ENCODE measurements around the gene SLC41A3.
A peak's percentile ranks its signal among the peaks of the same experiment; 100 is the strongest.

Gene SLC41A3

GRCh38 chr3:126119008-126119675, 35.2 kb upstream of the SLC41A3 start:
- DNase-seq, result no peak

- DNase-seq, result no peak
These were observed 34.7 kb upstream of the SLC41A3 start for GRCh38 chr3:126118591-126118990.

GRCh38 chr3:126117786-126118185, 33.9 kb upstream of the SLC41A3 start:
- DNase-seq, result no peak

- DNase-seq, result no peak
These were observed 33.3 kb upstream of the SLC41A3 start for GRCh38 chr3:126117212-126117611.

GRCh38 chr3:126116526-126116925, 32.6 kb upstream of the SLC41A3 start:
- no peak for DNase-seq

GRCh38 chr3:126114443-126115386, 30.8 kb upstream of the SLC41A3 start:
- DNase-seq, result no peak

GRCh38 chr3:126113733-126114442, 30.0 kb upstream of the SLC41A3 start:
- peak; percentile 1 for DNase-seq

- DNase-seq, result no peak
These were observed 29.3 kb upstream of the SLC41A3 start for GRCh38 chr3:126113238-126113555.

- no peak for DNase-seq
These were observed 28.8 kb upstream of the SLC41A3 start for GRCh38 chr3:126112531-126113237.

GRCh38 chr3:126111566-126112475, 27.9 kb upstream of the SLC41A3 start:
- no peak for DNase-seq

GRCh38 chr3:126111126-126111551, 27.2 kb upstream of the SLC41A3 start:
- no peak for DNase-seq

GRCh38 chr3:126110431-126111125, 26.7 kb upstream of the SLC41A3 start:
- DNase-seq, result no peak

GRCh38 chr3:126109880-126110235, 25.9 kb upstream of the SLC41A3 start:
- no peak for DNase-seq

- DNase-seq, result no peak
These were observed 25.4 kb upstream of the SLC41A3 start for GRCh38 chr3:126109146-126109879.

GRCh38 chr3:126108676-126109050, 24.7 kb upstream of the SLC41A3 start:
- no peak for DNase-seq

- no peak for DNase-seq
These were observed 24.2 kb upstream of the SLC41A3 start for GRCh38 chr3:126107957-126108675.

GRCh38 chr3:126107203-126107939, 23.4 kb upstream of the SLC41A3 start:
- DNase-seq, result no peak

GRCh38 chr3:126106336-126107202, 22.6 kb upstream of the SLC41A3 start:
- DNase-seq, result no peak

Measured in OCI-M1 (cell line).